HFF-Myc (cell line): ENCODE data around the gene GRK3.

ENCODE experiments used
- DNase-seq: peaks from one replicate; pipeline ENCODE4 v3.0.0-alpha.2; 2011; ENCODE audit warnings: low read depth; ENCODE audit errors: extremely low read depth
- H3K4me3 ChIP-seq: replicated peaks from 2 replicates; pipeline ENCODE4 v1.5.1; 2011; ENCODE audit warnings: low read depth, mild to moderate bottlenecking, control low read depth, low read length
- CTCF ChIP-seq: IDR thresholded peaks from 2 replicates; pipeline ENCODE4 v1.5.1; 2012; ENCODE audit warnings: mild to moderate bottlenecking, low read depth, low read length, control low read depth; ENCODE audit errors: missing control alignments

GRK3 gene

GRCh38 chr22:25752615-25753214 lies 188.2 kb downstream of the GRK3 start:
- TF ChIP-seq CTCF, result no peak
- no peak overlapping the region for H3K4me3 ChIP-seq
- DNase-seq, result no peak

DNA sequence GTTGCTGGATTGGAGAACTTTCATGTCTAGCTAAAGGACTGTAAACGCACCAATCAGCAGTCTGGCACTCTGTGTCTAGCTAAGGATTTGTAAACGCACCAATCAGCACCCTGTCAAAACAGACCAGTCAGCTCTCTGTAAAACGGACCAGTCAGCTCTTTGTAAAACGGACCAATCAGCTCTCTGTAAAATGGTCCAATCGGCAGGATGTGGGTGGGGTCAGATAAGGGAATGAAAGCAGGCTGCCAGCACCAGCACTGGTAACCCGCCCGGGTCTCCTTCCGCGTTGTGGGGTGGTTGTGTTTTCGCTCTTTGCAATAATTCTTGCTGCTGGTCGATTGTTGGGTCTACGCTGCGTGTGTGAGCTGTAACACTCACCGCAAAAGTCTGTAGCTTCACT lies 188.8 kb downstream of the GRK3 start:
- TF ChIP-seq CTCF, result no peak
- DNase-seq, result no peak
- H3K4me3 ChIP-seq, result no peak overlapping the region

GRCh38 chr22:25754527-25755202 lies 190.2 kb downstream of the GRK3 start:
- TF ChIP-seq CTCF, result no peak
- DNase-seq, result no peak
- H3K4me3 ChIP-seq, result no peak overlapping the region

GRCh38 chr22:25757686-25758085 lies 193.2 kb downstream of the GRK3 start:
- no peak for TF ChIP-seq CTCF

DNA sequence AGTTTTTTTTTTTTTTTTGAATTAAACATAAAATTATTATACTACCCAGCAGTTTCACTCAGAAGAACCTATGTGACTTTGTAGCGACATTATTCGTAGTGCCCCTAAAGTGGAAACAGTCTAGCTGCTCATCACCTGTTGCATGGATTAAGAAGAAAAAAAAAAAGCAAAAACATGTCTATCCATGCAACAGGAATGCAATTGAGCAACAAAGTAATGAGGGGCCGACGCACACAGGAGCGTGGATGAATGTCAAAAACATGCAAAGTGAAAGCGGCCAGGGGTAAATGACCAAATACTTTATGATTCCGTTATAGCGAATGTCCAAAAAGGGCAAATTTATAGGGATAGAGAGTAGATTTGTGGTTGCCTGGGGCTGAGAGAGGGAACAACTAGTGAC lies 193.8 kb downstream of the GRK3 start:
- H3K4me3 ChIP-seq, result no peak overlapping the region
- TF ChIP-seq CTCF, result no peak
- no peak for DNase-seq

More at GRCh38 chr22:25757686-25758085, 193.2 kb downstream of the GRK3 start:
- H3K4me3 ChIP-seq, result no peak overlapping the region
- no peak for DNase-seq

- DNase-seq, result no peak
- no peak overlapping the region for H3K4me3 ChIP-seq
- no peak for TF ChIP-seq CTCF
Measured at GRCh38 chr22:25759825-25760231, 195.4 kb downstream of the GRK3 start.

- H3K4me3 ChIP-seq, result no peak overlapping the region
- no peak for DNase-seq
- TF ChIP-seq CTCF, result no peak
Measured at GRCh38 chr22:25760294-25760693, 195.8 kb downstream of the GRK3 start.
